ENCODE results near the gene INTS13. TPM values are rescaled to one million over a fixed set of nuclear protein-coding genes. Genes with fewer than 3 reads are reported as not detected.

The INTS13 gene
- 28.6 to 35.2 TPM (median 31.2 TPM) in 5 replicates for total RNA-seq (2022; extraction: Qiagen RNA extraction; ENCODE audit: low read depth)

GRCh38 chr12:26937863-26938700, at the start of gene INTS13, which contains the start of gene FGFR1OP2:
Gene INTS13, minus strand, starts transcription at chr12:26937981. Its CDS starts 1,178 bp downstream, at chr12:26936803.
Gene FGFR1OP2, plus strand, starts transcription at chr12:26938470. Its CDS starts 15,689 bp downstream, at chr12:26954159.

Other genes starting within 250 kb of the INTS13 start
- 1.7 to 3.0 TPM (median 2.4 TPM) in 5 replicates for gene ITPR2, start 104.8 kb downstream of the INTS13 start, total RNA-seq (2022; extraction: Qiagen RNA extraction; ENCODE audit: low read depth)
- gene FGFR1OP2, start 489 bp upstream of the INTS13 start, total RNA-seq (2022; extraction: Qiagen RNA extraction; ENCODE audit: low read depth), result 25.3 to 33.8 TPM (median 31.5 TPM) in 5 replicates
- 63.5 to 79.2 TPM (median 77.2 TPM) in 5 replicates for gene TM7SF3, start 76.4 kb upstream of the INTS13 start, total RNA-seq (2022; extraction: Qiagen RNA extraction; ENCODE audit: low read depth)
- gene MED21, start 84.6 kb upstream of the INTS13 start, total RNA-seq (2022; extraction: Qiagen RNA extraction; ENCODE audit: low read depth), result 29.8 to 34.9 TPM (median 33.0 TPM) in 5 replicates
- not detected in 5 replicates for gene C12orf71, start 144.6 kb upstream of the INTS13 start, total RNA-seq (2022; extraction: Qiagen RNA extraction; ENCODE audit: low read depth)

All from A549 treated with DMSO at 1 μM for 4 hours (cell line).